HL-60 (cell line): ENCODE data around the gene SCUBE2.
"Not testable (repeated sequence)": the region's sequence is repeated elsewhere in the genome, so short reads cannot be mapped to it uniquely, and the experiment has no call there.

Source experiments
- DNase-seq, 2 experiments: peaks; one replicate each; pipeline ENCODE4 v3.0.0-alpha.2; 2010 to 2020; ENCODE audit warnings: low read depth in 1 of 2, low spot score in 1 of 2
- H3K27ac ChIP-seq: fragments of 250-450 bp; sonication (Bioruptor Pico); replicated peaks from 2 replicates; pipeline ENCODE4 v1.5.1; 2020; ENCODE audit warnings: mild to moderate bottlenecking, moderate library complexity
- H3K27me3 ChIP-seq: fragments of 250-450 bp; sonication (Bioruptor Pico); 2 replicates; pipeline ENCODE4 v1.5.1; 2021; ENCODE audit warnings: mild to moderate bottlenecking, moderate library complexity; ENCODE audit not compliant: insufficient read depth, poor library complexity, severe bottlenecking
- H3K4me3 ChIP-seq: replicated peaks from 2 replicates; pipeline ENCODE4 v1.5.1; 2011; ENCODE audit warnings: mild to moderate bottlenecking, control low read depth, low read length; ENCODE audit not compliant: insufficient read depth
- GABPA ChIP-seq: IDR thresholded peaks from 2 replicates; pipeline ENCODE4 v1.6.1; 2012; ENCODE audit warnings: low read depth
- POLR2AphosphoS5 ChIP-seq: IDR thresholded peaks from 2 replicates; pipeline ENCODE4 v1.6.1; 2012; ENCODE audit warnings: low read depth
- SPI1 ChIP-seq: IDR thresholded peaks from 2 replicates; pipeline ENCODE4 v1.6.1; 2012; ENCODE audit warnings: low read depth, mild to moderate bottlenecking, borderline replicate concordance
- TF ChIP-seq, protein P1 (sequence below): IDR thresholded peaks from one replicate; pipeline ENCODE4 v1.5.1; 2011; ENCODE audit warnings: low read length, control low read depth, inconsistent platforms; ENCODE audit not compliant: insufficient read depth
- TF ChIP-seq, protein P2 (sequence below): IDR thresholded peaks from 2 replicates; pipeline ENCODE4 v1.6.1; 2012; ENCODE audit warnings: low read depth; ENCODE audit not compliant: insufficient replicate concordance

SCUBE2 gene

DNA sequence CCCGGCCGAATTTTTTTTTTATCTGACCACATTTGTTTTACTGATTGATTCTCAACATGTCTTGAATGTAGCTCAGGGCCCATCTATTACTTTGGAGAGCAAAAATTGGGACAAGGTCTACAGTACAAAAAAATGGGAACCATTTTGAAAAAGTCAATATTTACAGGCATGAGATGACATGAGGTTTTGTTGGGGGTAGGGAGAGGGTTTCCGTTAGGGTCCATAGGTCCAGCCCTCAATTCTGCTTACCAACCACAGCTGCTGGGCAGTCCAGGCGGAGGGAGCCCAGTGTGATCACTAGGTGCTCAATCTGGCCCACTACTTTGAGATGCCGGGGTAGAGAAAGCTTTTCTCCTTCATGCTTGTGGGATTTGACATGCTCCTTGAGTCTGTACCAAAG is 105.9 kb downstream of the SCUBE2 start:
- Histone ChIP-seq H3K4me3 (no peak overlapping the region), H3K27ac (no peak overlapping the region), H3K27me3 (no peaks in the 10 kb centered on the region)
- DNase-seq: no peak
- TF ChIP-seq GABPA (no peak), SPI1 (no peak), POLR2AphosphoS5 (no peak)
- TF ChIP-seq, protein P1, sequence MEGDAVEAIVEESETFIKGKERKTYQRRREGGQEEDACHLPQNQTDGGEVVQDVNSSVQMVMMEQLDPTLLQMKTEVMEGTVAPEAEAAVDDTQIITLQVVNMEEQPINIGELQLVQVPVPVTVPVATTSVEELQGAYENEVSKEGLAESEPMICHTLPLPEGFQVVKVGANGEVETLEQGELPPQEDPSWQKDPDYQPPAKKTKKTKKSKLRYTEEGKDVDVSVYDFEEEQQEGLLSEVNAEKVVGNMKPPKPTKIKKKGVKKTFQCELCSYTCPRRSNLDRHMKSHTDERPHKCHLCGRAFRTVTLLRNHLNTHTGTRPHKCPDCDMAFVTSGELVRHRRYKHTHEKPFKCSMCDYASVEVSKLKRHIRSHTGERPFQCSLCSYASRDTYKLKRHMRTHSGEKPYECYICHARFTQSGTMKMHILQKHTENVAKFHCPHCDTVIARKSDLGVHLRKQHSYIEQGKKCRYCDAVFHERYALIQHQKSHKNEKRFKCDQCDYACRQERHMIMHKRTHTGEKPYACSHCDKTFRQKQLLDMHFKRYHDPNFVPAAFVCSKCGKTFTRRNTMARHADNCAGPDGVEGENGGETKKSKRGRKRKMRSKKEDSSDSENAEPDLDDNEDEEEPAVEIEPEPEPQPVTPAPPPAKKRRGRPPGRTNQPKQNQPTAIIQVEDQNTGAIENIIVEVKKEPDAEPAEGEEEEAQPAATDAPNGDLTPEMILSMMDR: no peak
- TF ChIP-seq, protein P2, sequence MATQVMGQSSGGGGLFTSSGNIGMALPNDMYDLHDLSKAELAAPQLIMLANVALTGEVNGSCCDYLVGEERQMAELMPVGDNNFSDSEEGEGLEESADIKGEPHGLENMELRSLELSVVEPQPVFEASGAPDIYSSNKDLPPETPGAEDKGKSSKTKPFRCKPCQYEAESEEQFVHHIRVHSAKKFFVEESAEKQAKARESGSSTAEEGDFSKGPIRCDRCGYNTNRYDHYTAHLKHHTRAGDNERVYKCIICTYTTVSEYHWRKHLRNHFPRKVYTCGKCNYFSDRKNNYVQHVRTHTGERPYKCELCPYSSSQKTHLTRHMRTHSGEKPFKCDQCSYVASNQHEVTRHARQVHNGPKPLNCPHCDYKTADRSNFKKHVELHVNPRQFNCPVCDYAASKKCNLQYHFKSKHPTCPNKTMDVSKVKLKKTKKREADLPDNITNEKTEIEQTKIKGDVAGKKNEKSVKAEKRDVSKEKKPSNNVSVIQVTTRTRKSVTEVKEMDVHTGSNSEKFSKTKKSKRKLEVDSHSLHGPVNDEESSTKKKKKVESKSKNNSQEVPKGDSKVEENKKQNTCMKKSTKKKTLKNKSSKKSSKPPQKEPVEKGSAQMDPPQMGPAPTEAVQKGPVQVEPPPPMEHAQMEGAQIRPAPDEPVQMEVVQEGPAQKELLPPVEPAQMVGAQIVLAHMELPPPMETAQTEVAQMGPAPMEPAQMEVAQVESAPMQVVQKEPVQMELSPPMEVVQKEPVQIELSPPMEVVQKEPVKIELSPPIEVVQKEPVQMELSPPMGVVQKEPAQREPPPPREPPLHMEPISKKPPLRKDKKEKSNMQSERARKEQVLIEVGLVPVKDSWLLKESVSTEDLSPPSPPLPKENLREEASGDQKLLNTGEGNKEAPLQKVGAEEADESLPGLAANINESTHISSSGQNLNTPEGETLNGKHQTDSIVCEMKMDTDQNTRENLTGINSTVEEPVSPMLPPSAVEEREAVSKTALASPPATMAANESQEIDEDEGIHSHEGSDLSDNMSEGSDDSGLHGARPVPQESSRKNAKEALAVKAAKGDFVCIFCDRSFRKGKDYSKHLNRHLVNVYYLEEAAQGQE: no peak

DNA sequence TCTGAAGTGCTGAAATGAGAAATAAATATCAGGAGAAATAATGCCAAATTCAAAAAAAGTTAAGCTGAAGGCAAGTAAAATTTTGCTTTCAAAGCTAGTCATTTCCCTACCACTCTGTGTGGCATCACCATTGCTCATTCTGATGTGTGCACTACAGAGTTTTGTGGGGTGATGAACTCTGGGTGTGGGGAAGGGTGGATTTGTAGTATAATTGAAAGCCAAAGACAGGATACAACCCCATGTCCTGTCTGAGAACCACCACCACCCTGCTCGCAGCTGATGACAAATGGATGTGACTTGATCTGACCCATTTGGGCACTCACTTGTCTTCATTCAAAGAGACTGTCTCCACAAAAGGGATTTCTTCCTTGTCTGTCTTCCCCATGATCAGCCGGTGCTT is 107.8 kb downstream of the SCUBE2 start:
- no peak overlapping the region for H3K27ac ChIP-seq
- H3K27me3 ChIP-seq: no peaks in the 10 kb centered on the region
- no peak for DNase-seq
- no peak overlapping the region for H3K4me3 ChIP-seq
- TF ChIP-seq, protein P2: no peak
- TF ChIP-seq SPI1 (no peak), GABPA (no peak), POLR2AphosphoS5 (no peak)
- TF ChIP-seq, protein P1: no peak

DNA sequence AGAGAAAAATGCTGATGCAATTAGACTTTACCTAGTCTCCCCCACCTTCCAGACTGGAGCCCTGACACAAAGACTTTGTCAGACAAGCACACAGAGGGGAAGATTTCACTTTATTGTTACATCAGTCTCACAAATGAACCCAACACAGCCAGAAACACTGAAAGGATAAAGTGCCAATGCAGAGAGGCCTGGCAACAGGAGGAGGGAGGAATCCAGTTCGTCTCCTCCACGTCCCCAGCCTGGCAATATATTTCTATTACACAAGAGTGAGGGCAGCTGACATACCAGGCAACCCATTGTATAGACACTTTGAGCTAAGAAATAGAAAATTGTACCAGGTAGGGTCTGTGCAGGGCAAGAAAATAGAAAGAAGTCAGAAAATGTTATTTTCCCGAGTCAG is 110.9 kb downstream of the SCUBE2 start:
- Histone ChIP-seq H3K4me3 (no peak overlapping the region), H3K27ac (no peak overlapping the region), H3K27me3 (no peaks in the 10 kb centered on the region)
- no peak for DNase-seq
- TF ChIP-seq SPI1 (no peak), GABPA (no peak), POLR2AphosphoS5 (no peak)
- TF ChIP-seq, protein P2: no peak
- TF ChIP-seq, protein P1: no peak

DNA sequence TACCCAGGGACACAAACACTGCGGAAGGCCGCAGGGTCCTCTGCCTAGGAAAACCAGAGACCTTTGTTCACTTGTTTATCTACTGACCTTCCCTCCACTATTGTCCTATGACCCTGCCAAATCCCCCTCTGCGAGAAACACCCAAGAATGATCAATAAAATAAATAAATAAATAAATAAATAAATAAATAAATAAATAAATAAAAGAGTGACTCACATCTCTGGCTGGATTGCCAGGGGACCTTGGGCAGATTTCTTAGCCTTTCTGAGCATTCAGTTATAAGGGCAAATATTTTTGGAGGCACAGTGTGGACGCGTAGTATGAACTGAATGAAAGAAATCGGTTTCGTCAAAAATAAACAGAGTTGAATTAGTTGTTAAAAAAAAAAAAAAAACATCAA is 112.0 kb downstream of the SCUBE2 start:
- DNase-seq, H3K27ac ChIP-seq, H3K27me3 ChIP-seq, H3K4me3 ChIP-seq: not testable (repeated sequence)
